CD14-positive monocyte (primary cell): ENCODE results near the gene SYNE2. TPM values are rescaled to one million over a fixed set of nuclear protein-coding genes. Genes with fewer than 3 reads are reported as not detected.

Experiments used
- DNase-seq, 3 donors: peaks; one replicate each; pipeline ENCODE4 v3.0.0-alpha.2; 2011 to 2022
- H2AFZ ChIP-seq: 2 replicates; pipeline ENCODE4 v1.6.0; 2012; ENCODE audit warnings: mild to moderate bottlenecking, low read depth, low read length, inconsistent platforms; ENCODE audit not compliant: insufficient read depth, poor library complexity, severe bottlenecking
- H3K27ac ChIP-seq, 2 donors: 1 replicate in 1 of 2; 2 replicates in 1 of 2; pipeline ENCODE4 v1.5.1; 2012 to 2013; ENCODE audit warnings: low read length in 2 of 2, control low read depth in 1 of 2, inconsistent platforms in 1 of 2, low read depth in 1 of 2, mild to moderate bottlenecking in 1 of 2
- H3K27me3 ChIP-seq, 2 donors: one replicate each; pipeline versions ENCODE4 v1.6.0 to v1.6.1; 2011 to 2013; ENCODE audit warnings: low read length in 2 of 2; ENCODE audit not compliant: control insufficient read depth in 2 of 2, insufficient read depth in 2 of 2
- H3K36me3 ChIP-seq, 2 donors: replicated peaks in 1 of 2; 1 replicate in 1 of 2; 2 replicates in 1 of 2; pipeline versions ENCODE4 v1.5.1 to v1.6.1; 2012 to 2013; ENCODE audit warnings: low read length in 2 of 2, control low read depth in 1 of 2, inconsistent platforms in 1 of 2, mild to moderate bottlenecking in 1 of 2; ENCODE audit not compliant: insufficient read depth in 2 of 2, control insufficient read depth in 1 of 2
- H3K4me1 ChIP-seq, 2 donors: 1 replicate in 1 of 2; 2 replicates in 1 of 2; pipeline versions ENCODE4 v1.5.1 to v1.6.1; 2012 to 2013; ENCODE audit warnings: low read length in 2 of 2, control low read depth in 1 of 2, inconsistent platforms in 1 of 2, mild to moderate bottlenecking in 1 of 2, moderate library complexity in 1 of 2; ENCODE audit not compliant: insufficient read depth in 2 of 2, control insufficient read depth in 1 of 2
- H3K4me2 ChIP-seq: replicated peaks from 2 replicates; pipeline ENCODE3; 2012; ENCODE audit warnings: low read length, moderate library complexity, mild to moderate bottlenecking; ENCODE audit not compliant: poor library complexity, severe bottlenecking; ENCODE audit errors: extremely low read depth
- H3K4me3 ChIP-seq, 3 experiments: fragments of 200-600 bp in 1 of 3; sonication (generic) in 1 of 3; replicated peaks in 1 of 3; 1 replicate in 2 of 3; 2 replicates in 1 of 3; pipeline ENCODE4 v1.5.1; 2011 to 2013; ENCODE audit warnings: low read length in 3 of 3, mild to moderate bottlenecking in 3 of 3, control low read depth in 2 of 3, low read depth in 2 of 3, inconsistent platforms in 1 of 3, moderate library complexity in 1 of 3
- H3K79me2 ChIP-seq: 2 replicates; pipeline ENCODE4 v1.6.0; 2012; ENCODE audit warnings: mild to moderate bottlenecking, control low read depth, inconsistent platforms, low read length, moderate library complexity; ENCODE audit not compliant: insufficient read depth
- H3K9ac ChIP-seq: 2 replicates; pipeline ENCODE4 v1.6.0; 2017; ENCODE audit warnings: low read length, mild to moderate bottlenecking; ENCODE audit not compliant: insufficient read depth, poor library complexity, severe bottlenecking
- H3K9me3 ChIP-seq, 2 donors: replicated peaks in 1 of 2; 1 replicate in 1 of 2; 2 replicates in 1 of 2; pipeline versions ENCODE4 v1.5.1 to v1.6.1; 2012 to 2013; ENCODE audit warnings: low read length in 2 of 2, control low read depth in 1 of 2; ENCODE audit not compliant: control insufficient read depth in 1 of 2, insufficient read depth in 1 of 2
- H4K20me1 ChIP-seq: 2 replicates; pipeline ENCODE4 v1.6.0; 2012; ENCODE audit warnings: mild to moderate bottlenecking, low read length, control low read depth, moderate library complexity; ENCODE audit not compliant: insufficient read depth
- H3K27ac Mint-ChIP-seq, 7 donors: one replicate each; pipeline ENCODE4 v1.8.0; 2020; ENCODE audit warnings: mild to moderate bottlenecking in 7 of 7, mixed read lengths in 7 of 7, moderate library complexity in 6 of 7, inconsistent platforms in 2 of 7
- H3K27me3 Mint-ChIP-seq, 3 donors: one replicate each; pipeline ENCODE4 v1.8.0; 2021 to 2022; ENCODE audit warnings: low read depth in 3 of 3, mild to moderate bottlenecking in 3 of 3, mixed read lengths in 3 of 3, moderate library complexity in 3 of 3, inconsistent platforms in 1 of 3
- H3K36me3 Mint-ChIP-seq, 2 donors: one replicate each; pipeline ENCODE4 v1.8.0; 2020; ENCODE audit warnings: mixed read lengths in 2 of 2, inconsistent platforms in 1 of 2, mild to moderate bottlenecking in 1 of 2
- H3K4me1 Mint-ChIP-seq: one replicate; pipeline ENCODE4 v1.8.0; 2020; ENCODE audit warnings: mild to moderate bottlenecking, mixed read lengths
- H3K4me3 Mint-ChIP-seq, 2 donors: one replicate each; pipeline ENCODE4 v1.8.0; 2020; ENCODE audit warnings: mild to moderate bottlenecking in 2 of 2, mixed read lengths in 2 of 2, moderate library complexity in 1 of 2
- H3K9me3 Mint-ChIP-seq, 7 donors: one replicate each; pipeline ENCODE4 v1.8.0; 2020 to 2022; ENCODE audit warnings: mixed read lengths in 7 of 7, mild to moderate bottlenecking in 6 of 7, moderate library complexity in 6 of 7, inconsistent platforms in 2 of 7
- WGBS: methylation state at CpG from one replicate; pipeline ENCODE4 v1.1.5; 2013; ENCODE audit warnings: missing lambda C conversion rate; ENCODE audit not compliant: insufficient coverage; 5-methylcytosine and 5-hydroxymethylcytosine counted together
- intact Hi-C, 2 donors: fragments of 100-400 bp; cut with micrococcal nuclease; formaldehyde crosslinking; loops; one replicate each; pipeline versions ENCODE4 v1.15.0 to v1.15.1; 2023
- polyA plus RNA-seq, 3 donors: library from polyadenylated mRNA; depleted of rRNA in 1 of 3; unstranded in 2 of 3; stranded (reverse) in 1 of 3; fragments of 300-500 nt in 2 of 3; fragments of >200 nt in 1 of 3; fragmentation: Illumina TruSeq in 2 of 3; gene quantifications; 1 replicate in 2 of 3; 2 replicates in 1 of 3; pipeline ENCODE4 v1.2.3, GENCODE V29; 2012 to 2021
- TF ChIP-seq, protein P1 (sequence below): fragments of 200-600 bp; IDR thresholded peaks from one replicate; pipeline ENCODE4 v1.8.0; 2022; ENCODE audit warnings: antibody characterized with exemption, mild to moderate bottlenecking

SYNE2 gene
- polyA plus RNA-seq, 3 donors, result 0.06 to 0.46 (median 0.44) TPM

DNA sequence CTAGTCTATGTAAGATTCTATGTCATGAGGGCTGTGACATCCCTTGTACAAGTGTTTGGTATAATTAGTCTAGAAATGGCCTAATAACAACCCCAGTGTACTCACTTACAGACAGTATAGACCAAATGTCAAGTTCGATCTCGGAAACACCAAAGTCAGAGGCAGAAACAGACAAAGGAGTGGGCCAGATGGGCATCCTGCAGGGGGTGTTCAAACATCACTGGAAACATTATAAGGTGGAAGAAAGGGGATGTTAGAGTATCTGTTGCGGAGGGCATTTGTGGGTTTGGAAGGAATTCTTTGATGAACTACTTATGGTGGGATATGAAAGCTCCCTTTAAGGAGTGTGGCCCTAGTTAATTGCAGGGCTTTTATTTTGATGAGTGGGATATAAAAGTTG, 306.8 kb downstream of the SYNE2 start:
- Mint-ChIP-seq H3K9me3 (peaks cover 0 to 2% (median 0%) of the 10 kb centered on the region in 7 donors), H3K27ac (no peak overlapping the region), H3K4me1 (no peaks in the 10 kb centered on the region), H3K27me3 (peaks cover 0 to 5% (median 2%) of the 10 kb centered on the region in 3 donors), H3K4me3 (no peak overlapping the region), H3K36me3 (no peaks in the 10 kb centered on the region)
- Histone ChIP-seq H3K4me3 (no peak overlapping the region), H3K36me3 (no peaks in the 10 kb centered on the region), H3K27me3 (no peaks in the 10 kb centered on the region), H3K79me2 (no peaks in the 10 kb centered on the region), H3K4me1 (no peaks in the 10 kb centered on the region), H4K20me1 (no peaks in the 10 kb centered on the region), H3K4me2 (no peak overlapping the region), H3K27ac (no peak overlapping the region), H3K9me3 (no peaks in the 10 kb centered on the region), H3K9ac (no peak overlapping the region), H2AFZ (no peak overlapping the region)
- TF ChIP-seq, protein P1, sequence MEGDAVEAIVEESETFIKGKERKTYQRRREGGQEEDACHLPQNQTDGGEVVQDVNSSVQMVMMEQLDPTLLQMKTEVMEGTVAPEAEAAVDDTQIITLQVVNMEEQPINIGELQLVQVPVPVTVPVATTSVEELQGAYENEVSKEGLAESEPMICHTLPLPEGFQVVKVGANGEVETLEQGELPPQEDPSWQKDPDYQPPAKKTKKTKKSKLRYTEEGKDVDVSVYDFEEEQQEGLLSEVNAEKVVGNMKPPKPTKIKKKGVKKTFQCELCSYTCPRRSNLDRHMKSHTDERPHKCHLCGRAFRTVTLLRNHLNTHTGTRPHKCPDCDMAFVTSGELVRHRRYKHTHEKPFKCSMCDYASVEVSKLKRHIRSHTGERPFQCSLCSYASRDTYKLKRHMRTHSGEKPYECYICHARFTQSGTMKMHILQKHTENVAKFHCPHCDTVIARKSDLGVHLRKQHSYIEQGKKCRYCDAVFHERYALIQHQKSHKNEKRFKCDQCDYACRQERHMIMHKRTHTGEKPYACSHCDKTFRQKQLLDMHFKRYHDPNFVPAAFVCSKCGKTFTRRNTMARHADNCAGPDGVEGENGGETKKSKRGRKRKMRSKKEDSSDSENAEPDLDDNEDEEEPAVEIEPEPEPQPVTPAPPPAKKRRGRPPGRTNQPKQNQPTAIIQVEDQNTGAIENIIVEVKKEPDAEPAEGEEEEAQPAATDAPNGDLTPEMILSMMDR, result no peak
- WGBS, result 86% methylated on average over 1 of the region's 3 CpGs
- no peak for DNase-seq
- intact Hi-C loops, result no loop called here

DNA sequence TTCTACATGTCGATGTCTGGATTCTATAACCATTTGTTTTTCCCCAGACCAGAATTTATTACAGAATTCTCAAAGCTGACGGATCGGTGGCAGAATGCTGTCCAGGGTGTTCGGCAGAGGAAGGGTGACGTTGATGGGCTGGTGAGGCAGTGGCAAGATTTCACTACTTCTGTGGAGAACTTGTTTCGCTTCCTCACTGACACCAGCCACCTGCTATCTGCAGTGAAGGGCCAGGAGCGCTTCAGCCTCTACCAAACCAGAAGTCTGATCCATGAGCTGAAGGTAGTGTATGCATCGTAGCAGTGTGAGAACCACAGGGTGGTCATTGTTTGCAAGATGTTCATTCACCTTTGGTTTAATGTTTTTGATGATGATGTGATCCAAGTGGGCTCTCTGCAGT, 317.4 kb downstream of the SYNE2 start:
- H3K4me2 ChIP-seq, result no peak overlapping the region
- H3K4me1 ChIP-seq, result no peaks in the 10 kb centered on the region
- Mint-ChIP-seq H3K4me3 (no peak overlapping the region), H3K4me1 (no peaks in the 10 kb centered on the region), H3K27me3 (peaks cover 0 to 6% (median 2%) of the 10 kb centered on the region in 3 donors), H3K27ac (no peak overlapping the region), H3K36me3 (no peaks in the 10 kb centered on the region), H3K9me3 (no peaks in the 10 kb centered on the region)
- H3K79me2 ChIP-seq, result no peaks in the 10 kb centered on the region
- no peak overlapping the region for H3K27ac ChIP-seq
- DNase-seq, result no peak
- H4K20me1 ChIP-seq, result no peaks in the 10 kb centered on the region
- no peak overlapping the region for H3K9ac ChIP-seq
- H3K9me3 ChIP-seq, result no peaks in the 10 kb centered on the region
- TF ChIP-seq, protein P1, result no peak
- intact Hi-C loops, result no loop called here
- no peak overlapping the region for H2AFZ ChIP-seq
- H3K27me3 ChIP-seq, result no peaks in the 10 kb centered on the region
- H3K36me3 ChIP-seq, result no peaks in the 10 kb centered on the region
- no peak overlapping the region for H3K4me3 ChIP-seq
- 79% methylated on average over 5 of the region's 8 CpGs for WGBS
